ENCODE results near the gene GPR149. TPM values are rescaled to one million over a fixed set of nuclear protein-coding genes. Genes with fewer than 3 reads are reported as not detected.

GPR149 gene
- total and polyA plus RNA-seq, 10 of the 15 experiments (the other 5 are each of a cell fraction or from before 2014, with no cell fraction given), result not detected

DNA sequence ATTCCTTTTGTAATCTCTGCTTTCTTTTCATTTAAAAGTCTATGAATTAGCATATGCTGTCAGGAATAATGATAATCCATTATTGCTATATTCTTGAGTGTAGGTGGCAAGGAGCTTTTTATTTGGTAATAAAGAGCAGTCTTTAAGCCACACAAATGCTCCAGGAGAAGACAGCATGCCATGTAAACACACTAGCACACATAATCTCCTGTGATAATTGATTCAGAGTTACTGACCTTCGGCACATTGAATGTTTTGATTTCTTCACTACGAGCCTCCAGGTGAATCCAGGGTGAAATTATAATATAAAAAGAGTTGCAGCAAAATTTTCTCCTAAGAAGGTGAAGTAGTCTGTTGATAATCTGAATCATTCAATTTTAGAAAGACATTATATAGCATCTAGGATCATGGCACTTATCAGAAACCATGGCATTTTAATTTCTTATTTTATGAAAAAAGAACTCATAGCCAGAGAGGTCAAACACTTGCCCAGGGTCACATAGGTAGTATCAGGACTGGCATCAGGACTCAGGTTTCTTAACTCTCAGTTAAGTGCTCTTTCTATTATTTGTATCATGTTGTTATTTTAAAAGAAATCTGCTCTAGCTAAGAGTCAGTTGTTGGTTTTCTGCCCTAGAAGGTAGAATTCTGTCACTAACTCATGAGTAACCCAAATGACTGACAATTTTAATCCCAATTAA is 84.4 kb downstream of the GPR149 start:
- Histone ChIP-seq H3K27me3 (replicated peaks in 1 of 2; ENCODE audit: control insufficient read depth in 2 of 2, insufficient read depth in 2 of 2, low read length in 1 of 2) (peaks cover 0 to 2% of the 10 kb centered on the region in 2 experiments; a peak in 1 of 4 replicates), H3K4me2 (ENCODE audit: control insufficient read depth, insufficient read depth) (no peak overlapping the region), H2AFZ (ENCODE audit: control insufficient read depth, low read depth, low read length) (no peak overlapping the region), H3K27ac (ENCODE audit: control insufficient read depth, insufficient read depth) (no peak overlapping the region), H3K4me1 (ENCODE audit: control insufficient read depth, insufficient read depth, low read length) (no peaks in the 10 kb centered on the region), H3K4me3 (no peak overlapping the region), H4K20me1 (ENCODE audit: control insufficient read depth, insufficient read depth) (no peaks in the 10 kb centered on the region), H3K9ac (ENCODE audit: control insufficient read depth, insufficient read depth, low read length) (no peak overlapping the region), H3K9me3 (replicated peaks; ENCODE audit: control insufficient read depth, insufficient read depth, low read length) (no peaks in the 10 kb centered on the region), H3K36me3 (ENCODE audit: control insufficient read depth in 2 of 2, insufficient read depth in 2 of 2, low read length in 1 of 2) (no peaks in the 10 kb centered on the region), H3K79me2 (ENCODE audit: control insufficient read depth, insufficient read depth, low read length) (no peaks in the 10 kb centered on the region)
- DNase-seq (ENCODE audit: low read depth, low spot score) (no peak), FAIRE-seq (no peak), ATAC-seq (no peak)
- WGBS (ENCODE audit: insufficient coverage, insufficient replicate concordance, low lambda C conversion rate, missing lambda C conversion rate), result 18% methylated on average over 2 of the region's 2 CpGs
- RAD21 ChIA-PET (ENCODE audit: unreplicated experiment), result no interaction called here
- intact Hi-C loops (cut with micrococcal nuclease; ENCODE audit: unreplicated experiment) (no loop called here), in situ Hi-C loops (cut with MboI) (no loop called here)
- CTCF ChIA-PET, result no interaction called here
- TF ChIP-seq CREB1 (IDR thresholded peaks at IDR 0.05; ENCODE audit: low read depth), result no peak
- TF ChIP-seq CREM (IDR thresholded peaks at IDR 0.05; ENCODE audit: low read depth), result no peak
- TF ChIP-seq, protein P1, sequence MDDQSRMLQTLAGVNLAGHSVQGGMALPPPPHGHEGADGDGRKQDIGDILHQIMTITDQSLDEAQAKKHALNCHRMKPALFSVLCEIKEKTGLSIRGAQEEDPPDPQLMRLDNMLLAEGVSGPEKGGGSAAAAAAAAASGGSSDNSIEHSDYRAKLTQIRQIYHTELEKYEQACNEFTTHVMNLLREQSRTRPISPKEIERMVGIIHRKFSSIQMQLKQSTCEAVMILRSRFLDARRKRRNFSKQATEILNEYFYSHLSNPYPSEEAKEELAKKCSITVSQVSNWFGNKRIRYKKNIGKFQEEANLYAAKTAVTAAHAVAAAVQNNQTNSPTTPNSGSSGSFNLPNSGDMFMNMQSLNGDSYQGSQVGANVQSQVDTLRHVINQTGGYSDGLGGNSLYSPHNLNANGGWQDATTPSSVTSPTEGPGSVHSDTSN (IDR thresholded peaks at IDR 0.05; ENCODE audit: insufficient replicate concordance, low read depth, low read length), result no peak
- TF ChIP-seq, protein P2, sequence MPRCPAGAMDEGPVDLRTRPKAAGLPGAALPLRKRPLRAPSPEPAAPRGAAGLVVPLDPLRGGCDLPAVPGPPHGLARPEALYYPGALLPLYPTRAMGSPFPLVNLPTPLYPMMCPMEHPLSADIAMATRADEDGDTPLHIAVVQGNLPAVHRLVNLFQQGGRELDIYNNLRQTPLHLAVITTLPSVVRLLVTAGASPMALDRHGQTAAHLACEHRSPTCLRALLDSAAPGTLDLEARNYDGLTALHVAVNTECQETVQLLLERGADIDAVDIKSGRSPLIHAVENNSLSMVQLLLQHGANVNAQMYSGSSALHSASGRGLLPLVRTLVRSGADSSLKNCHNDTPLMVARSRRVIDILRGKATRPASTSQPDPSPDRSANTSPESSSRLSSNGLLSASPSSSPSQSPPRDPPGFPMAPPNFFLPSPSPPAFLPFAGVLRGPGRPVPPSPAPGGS (IDR thresholded peaks at IDR 0.05; ENCODE audit: borderline replicate concordance, insufficient read depth, low read depth, low read length, poor library complexity, severe bottlenecking), result no peak
- no peak for TF ChIP-seq SREBF2 (IDR thresholded peaks at IDR 0.05; ENCODE audit: low read length)
- no peak for TF ChIP-seq IRF4 (IDR thresholded peaks at IDR 0.05; ENCODE audit: low read depth, low read length)
- TF ChIP-seq ETV6 (conservative IDR thresholded peaks at IDR 0.05 in 1 of 2, IDR thresholded peaks at IDR 0.05 in 1 of 2; ENCODE audit: borderline replicate concordance in 1 of 2, low read depth in 1 of 2), result no peak
- POLR2A ChIA-PET, result no interaction called here
- SMC1A ChIA-PET (ENCODE audit: uncharacterized antibody, unreplicated experiment), result no interaction called here
- BruUV-seq (replicated peaks), result no TSS peak
